ENCODE data around the gene MTFMT. TPM values are rescaled to one million over a fixed set of nuclear protein-coding genes. Genes with fewer than 3 reads are reported as not detected.

The MTFMT gene
- total RNA-seq, 1 donor from 2014 or later: 30.3 TPM

DNA sequence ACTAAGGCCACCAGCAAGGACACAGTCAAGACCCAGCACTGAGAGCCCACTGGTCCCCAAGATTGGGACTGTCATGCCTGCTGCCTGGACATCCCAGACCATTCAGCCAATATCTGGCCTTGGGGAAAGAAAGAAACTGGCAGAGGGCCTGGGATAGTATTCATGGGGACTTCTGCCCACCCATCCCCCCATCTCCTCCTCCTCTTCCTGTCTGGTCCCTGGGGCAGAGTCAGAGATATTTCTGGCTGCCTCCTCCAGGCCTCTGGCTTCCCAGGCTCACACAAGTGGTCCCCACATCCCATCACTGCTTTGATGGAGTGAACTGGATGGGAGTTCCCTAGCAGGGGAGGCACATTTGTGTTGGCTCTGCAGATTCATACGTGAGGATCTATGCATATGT, 42.6 kb upstream of the MTFMT start:
- Histone ChIP-seq H3K79me2 (ENCODE audit: low read depth) (no peaks in the 10 kb centered on the region), H3K36me3 (no peaks in the 10 kb centered on the region), H3K9me3 (ENCODE audit: low read depth) (no peaks in the 10 kb centered on the region), H3K4me3 (no peak overlapping the region), H3F3A (ENCODE audit: low read depth) (peaks cover 18% of the 10 kb centered on the region), H2AFZ (replicated peaks) (no peak overlapping the region), H3K27me3 (peaks cover 35% of the 10 kb centered on the region), H4K20me1 (ENCODE audit: low read depth) (no peaks in the 10 kb centered on the region), H3K4me1 (peaks cover 11% of the 10 kb centered on the region), H3K4me2 (no peak overlapping the region), H3K27ac (no peak overlapping the region), H3K9ac (no peak overlapping the region)
- peaks cover 6% of the 10 kb centered on the region for H3K9me3 Mint-ChIP-seq
- no peak for DNase-seq (ENCODE audit: low spot score)
- H3K36me3 Mint-ChIP-seq: peaks cover 1% of the 10 kb centered on the region
- no peak overlapping the region for H3K4me3 Mint-ChIP-seq
- no peak overlapping the region for H3K27ac Mint-ChIP-seq
- TF ChIP-seq, protein P1, sequence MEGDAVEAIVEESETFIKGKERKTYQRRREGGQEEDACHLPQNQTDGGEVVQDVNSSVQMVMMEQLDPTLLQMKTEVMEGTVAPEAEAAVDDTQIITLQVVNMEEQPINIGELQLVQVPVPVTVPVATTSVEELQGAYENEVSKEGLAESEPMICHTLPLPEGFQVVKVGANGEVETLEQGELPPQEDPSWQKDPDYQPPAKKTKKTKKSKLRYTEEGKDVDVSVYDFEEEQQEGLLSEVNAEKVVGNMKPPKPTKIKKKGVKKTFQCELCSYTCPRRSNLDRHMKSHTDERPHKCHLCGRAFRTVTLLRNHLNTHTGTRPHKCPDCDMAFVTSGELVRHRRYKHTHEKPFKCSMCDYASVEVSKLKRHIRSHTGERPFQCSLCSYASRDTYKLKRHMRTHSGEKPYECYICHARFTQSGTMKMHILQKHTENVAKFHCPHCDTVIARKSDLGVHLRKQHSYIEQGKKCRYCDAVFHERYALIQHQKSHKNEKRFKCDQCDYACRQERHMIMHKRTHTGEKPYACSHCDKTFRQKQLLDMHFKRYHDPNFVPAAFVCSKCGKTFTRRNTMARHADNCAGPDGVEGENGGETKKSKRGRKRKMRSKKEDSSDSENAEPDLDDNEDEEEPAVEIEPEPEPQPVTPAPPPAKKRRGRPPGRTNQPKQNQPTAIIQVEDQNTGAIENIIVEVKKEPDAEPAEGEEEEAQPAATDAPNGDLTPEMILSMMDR (IDR thresholded peaks at IDR 0.05): no peak
- TF ChIP-seq EZH2 (IDR thresholded peaks at IDR 0.05) (no peak), EZH2phosphoT487 (IDR thresholded peaks at IDR 0.05) (no peak)
- H3K4me1 Mint-ChIP-seq: peaks cover 19% of the 10 kb centered on the region
- peaks cover 16% of the 10 kb centered on the region for H3K27me3 Mint-ChIP-seq (ENCODE audit: insufficient read depth, low read depth)

DNA sequence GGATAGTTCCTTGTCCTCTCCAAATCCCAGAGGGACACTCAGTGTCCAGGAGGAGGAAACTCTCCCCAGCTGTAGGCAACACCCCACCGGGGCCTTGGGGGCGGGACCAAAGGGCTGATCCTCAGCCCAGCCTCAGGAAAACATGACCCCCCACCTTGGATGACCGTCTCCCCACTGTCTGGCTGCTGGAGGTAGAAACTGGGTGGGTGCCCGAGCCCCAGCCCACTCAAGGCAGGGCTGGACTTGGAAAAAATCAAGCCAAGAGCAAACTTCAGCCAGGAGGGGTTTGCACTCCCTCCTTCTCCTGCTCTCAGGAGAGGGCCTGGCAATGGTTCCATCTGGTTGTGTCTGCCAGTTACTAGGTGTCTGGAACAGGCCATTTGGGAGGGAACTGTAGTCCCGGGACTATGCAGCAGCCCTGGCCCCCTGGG, 42.0 kb upstream of the MTFMT start:
- peaks cover 25% of the 10 kb centered on the region for H3K4me1 Mint-ChIP-seq
- H3K27me3 ChIP-seq: peaks cover 33% of the 10 kb centered on the region
- no peak overlapping the region for H2AFZ ChIP-seq (replicated peaks)

DNA sequence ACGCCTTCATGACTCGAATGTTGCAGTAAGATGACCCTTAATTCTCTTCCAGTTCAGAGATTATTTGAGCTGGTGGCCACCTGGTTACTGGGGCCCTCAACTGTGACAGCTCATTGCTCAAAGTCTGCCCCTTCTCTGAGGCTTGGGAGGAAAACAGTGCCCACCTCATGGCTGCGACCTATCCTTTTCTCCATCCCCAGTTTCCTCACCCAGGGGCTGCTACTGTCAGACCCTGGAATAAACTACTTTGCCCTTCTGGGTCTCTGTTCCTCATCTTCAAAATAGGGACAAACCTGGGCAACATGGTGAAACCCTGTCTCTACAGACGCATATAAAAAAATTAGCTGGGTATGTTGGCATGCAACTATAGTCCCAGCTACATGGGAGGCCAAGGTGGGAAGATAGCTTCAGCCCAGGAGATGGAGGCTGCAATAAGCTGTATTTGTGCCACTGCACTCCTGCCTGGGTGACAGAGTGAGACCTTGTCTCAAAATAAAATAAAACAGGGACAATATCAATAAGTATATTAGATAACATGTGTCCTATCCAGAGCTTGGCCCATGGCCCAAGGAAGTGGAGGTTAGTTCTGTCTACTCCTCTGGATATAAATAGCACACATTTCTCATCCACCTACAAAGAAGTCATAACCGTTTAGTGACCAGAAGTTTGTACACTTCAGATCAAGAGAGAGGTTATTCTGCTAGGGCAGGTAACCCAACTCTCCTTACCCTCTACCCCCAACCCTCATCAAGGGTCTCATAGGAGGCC, 40.5 kb upstream of the MTFMT start:
- TF ChIP-seq, protein P1 (IDR thresholded peaks at IDR 0.05): no peak
- Mint-ChIP-seq H3K27ac (no peak overlapping the region), H3K4me3 (no peak overlapping the region), H3K4me1 (peaks cover 34% of the 10 kb centered on the region), H3K36me3 (no peaks in the 10 kb centered on the region), H3K9me3 (peaks cover 4% of the 10 kb centered on the region), H3K27me3 (ENCODE audit: insufficient read depth, low read depth) (peaks cover 21% of the 10 kb centered on the region)
- Histone ChIP-seq H2AFZ (replicated peaks) (no peak overlapping the region), H3K79me2 (ENCODE audit: low read depth) (no peaks in the 10 kb centered on the region), H3K27me3 (peaks cover 30% of the 10 kb centered on the region), H3K36me3 (no peaks in the 10 kb centered on the region), H3K27ac (no peak overlapping the region), H3F3A (ENCODE audit: low read depth) (peaks cover 36% of the 10 kb centered on the region), H4K20me1 (ENCODE audit: low read depth) (no peaks in the 10 kb centered on the region), H3K4me2 (no peak overlapping the region), H3K9me3 (ENCODE audit: low read depth) (no peaks in the 10 kb centered on the region), H3K4me3 (no peak overlapping the region), H3K9ac (no peak overlapping the region), H3K4me1 (peaks cover 30% of the 10 kb centered on the region)
- no peak for DNase-seq (ENCODE audit: low spot score)

More for the DNA sequence above, 42.0 kb upstream of the MTFMT start:
- DNase-seq (ENCODE audit: low spot score): no peak
- H3K9ac ChIP-seq: no peak overlapping the region
- H3K4me1 ChIP-seq: peaks cover 17% of the 10 kb centered on the region
- H3F3A ChIP-seq (ENCODE audit: low read depth): peaks cover 25% of the 10 kb centered on the region
- peaks cover 4% of the 10 kb centered on the region for H3K9me3 Mint-ChIP-seq
- TF ChIP-seq EZH2phosphoT487 (IDR thresholded peaks at IDR 0.05) (no peak), EZH2 (IDR thresholded peaks at IDR 0.05) (no peak)
- TF ChIP-seq, protein P1 (IDR thresholded peaks at IDR 0.05): no peak
- H4K20me1 ChIP-seq (ENCODE audit: low read depth): no peaks in the 10 kb centered on the region
- H3K27ac Mint-ChIP-seq: no peak overlapping the region
- H3K27me3 Mint-ChIP-seq (ENCODE audit: insufficient read depth, low read depth): peaks cover 17% of the 10 kb centered on the region
- no peaks in the 10 kb centered on the region for H3K79me2 ChIP-seq (ENCODE audit: low read depth)
- H3K4me3 ChIP-seq: no peak overlapping the region
- no peak overlapping the region for H3K4me3 Mint-ChIP-seq
- H3K9me3 ChIP-seq (ENCODE audit: low read depth): no peaks in the 10 kb centered on the region
- H3K4me2 ChIP-seq: no peak overlapping the region
- no peak overlapping the region for H3K27ac ChIP-seq
- no peaks in the 10 kb centered on the region for H3K36me3 ChIP-seq
- peaks cover under 1% of the 10 kb centered on the region for H3K36me3 Mint-ChIP-seq
